KMS-11 (cell line): ENCODE data around the gene MALL.

Experiments
- H2AFZ ChIP-seq: fragments of 200-600 bp; sonication (generic); 2 replicates; pipeline ENCODE4 v1.6.1; 2016; ENCODE audit warnings: antibody characterized with exemption, mixed run types, low read depth
- H3K27ac ChIP-seq: fragments of 200-600 bp; sonication (generic); 2 replicates; pipeline ENCODE4 v1.6.1; 2016; ENCODE audit warnings: mild to moderate bottlenecking, mixed run types
- H3K27me3 ChIP-seq: fragments of 200-600 bp; sonication (generic); 2 replicates; pipeline ENCODE4 v1.6.1; 2017; ENCODE audit warnings: mild to moderate bottlenecking, low read depth, mixed run types, moderate library complexity; ENCODE audit not compliant: insufficient read depth
- H3K36me3 ChIP-seq: fragments of 200-600 bp; sonication (generic); 2 replicates; pipeline ENCODE4 v1.6.1; 2017; ENCODE audit warnings: mild to moderate bottlenecking, mixed run types; ENCODE audit not compliant: insufficient read depth
- H3K4me1 ChIP-seq: fragments of 200-600 bp; sonication (generic); 2 replicates; pipeline ENCODE4 v1.6.1; 2016; ENCODE audit warnings: mild to moderate bottlenecking, low read depth, mixed run types; ENCODE audit not compliant: poor library complexity, severe bottlenecking
- H3K4me2 ChIP-seq: fragments of 200-600 bp; sonication (generic); 2 replicates; pipeline ENCODE4 v1.7.0; 2016; ENCODE audit warnings: mild to moderate bottlenecking, mixed run types
- H3K4me3 ChIP-seq: fragments of 200-600 bp; sonication (generic); IDR thresholded peaks from 2 replicates; pipeline ENCODE4 v1.6.1; 2017; ENCODE audit warnings: low read depth, low read length, mixed read lengths; ENCODE audit not compliant: insufficient read depth
- H3K79me2 ChIP-seq: fragments of 200-600 bp; sonication (generic); 2 replicates; pipeline ENCODE4 v1.6.1; 2016; ENCODE audit warnings: low read depth, mixed run types; ENCODE audit not compliant: insufficient read depth
- H3K9ac ChIP-seq: fragments of 200-600 bp; sonication (generic); 2 replicates; pipeline ENCODE4 v1.6.1; 2016; ENCODE audit warnings: mild to moderate bottlenecking, mixed run types
- H4K20me1 ChIP-seq: fragments of 200-600 bp; sonication (generic); 2 replicates; pipeline ENCODE4 v1.6.1; 2016; ENCODE audit warnings: mild to moderate bottlenecking, mixed run types; ENCODE audit not compliant: insufficient read depth
- CTCF ChIP-seq: fragments of 200-600 bp; sonication (generic); conservative IDR thresholded peaks from 2 replicates; pipeline ENCODE4 v1.6.1; 2017; ENCODE audit warnings: low read depth, mild to moderate bottlenecking, antibody characterized with exemption, low read length, moderate library complexity, mixed read lengths

Gene MALL

DNA sequence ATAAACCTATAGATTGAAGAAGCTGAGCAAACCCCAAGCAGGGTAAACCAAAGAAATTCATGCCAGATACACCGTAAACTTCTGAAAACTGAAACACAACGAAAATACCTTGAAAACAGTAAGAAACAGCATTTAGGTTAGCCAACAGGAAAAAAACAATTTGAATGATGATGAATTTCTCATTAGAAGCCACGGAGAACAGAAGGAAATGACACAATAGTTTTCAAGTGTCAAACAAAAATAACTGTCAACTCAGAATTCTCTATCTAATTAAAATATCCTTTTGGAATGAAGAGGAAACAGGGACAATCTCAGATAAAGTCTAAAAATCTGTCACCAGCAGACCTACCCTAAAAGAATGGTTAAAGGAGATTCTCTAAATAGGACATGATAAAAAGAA lies 37.3 kb upstream of the MALL start:
- H2AFZ ChIP-seq = no peak overlapping the region
- H3K9ac ChIP-seq = no peak overlapping the region
- no peaks in the 10 kb centered on the region for H3K27me3 ChIP-seq
- H3K4me3 ChIP-seq = no peak overlapping the region
- H3K4me2 ChIP-seq = no peak overlapping the region
- no peaks in the 10 kb centered on the region for H3K79me2 ChIP-seq
- peaks cover 4% of the 10 kb centered on the region for H3K4me1 ChIP-seq
- no peaks in the 10 kb centered on the region for H3K36me3 ChIP-seq
- no peaks in the 10 kb centered on the region for H4K20me1 ChIP-seq
- TF ChIP-seq CTCF = no peak
- no peak overlapping the region for H3K27ac ChIP-seq

DNA sequence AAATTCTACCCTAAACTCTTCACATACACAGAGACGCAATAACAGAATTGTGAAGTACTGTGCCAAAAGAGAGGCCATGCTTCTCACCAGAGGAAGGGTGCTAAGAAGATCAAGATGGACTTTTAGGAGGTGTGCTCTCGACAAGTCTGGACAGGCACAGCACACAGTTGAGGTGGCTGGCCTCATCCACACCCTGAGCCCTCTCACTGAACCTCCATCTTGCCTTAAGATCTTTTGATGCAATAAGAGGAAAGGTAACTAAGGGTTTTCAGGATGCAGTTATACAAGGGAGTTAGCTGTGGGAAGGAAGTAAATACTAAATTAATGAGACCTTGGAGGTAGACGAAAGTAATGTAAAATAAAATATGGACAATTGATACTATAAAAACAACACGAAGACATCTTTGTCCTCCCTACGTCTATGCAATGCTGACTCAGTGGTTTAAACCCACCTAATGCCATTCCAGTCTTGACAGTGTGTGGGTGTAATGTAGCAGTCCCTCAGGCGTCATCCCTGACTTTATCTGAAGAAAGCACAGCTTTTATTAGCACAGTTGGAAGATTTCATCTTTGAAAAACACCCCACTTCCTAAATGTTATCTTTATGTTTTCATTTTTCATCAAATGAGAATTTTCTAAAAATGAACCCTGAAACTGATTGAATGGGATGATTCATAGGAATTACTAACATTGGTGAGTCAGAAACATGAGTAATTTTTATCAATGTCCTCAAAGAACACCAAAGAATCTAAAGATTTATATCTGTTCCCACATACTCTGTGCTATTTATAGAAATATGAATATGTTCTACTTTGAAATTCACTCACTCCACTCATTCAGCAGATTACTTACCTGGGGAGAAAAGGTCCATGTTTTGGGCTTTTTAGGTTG lies 34.0 kb upstream of the MALL start:
- H3K4me2 ChIP-seq = no peak overlapping the region
- no peaks in the 10 kb centered on the region for H3K79me2 ChIP-seq
- H3K27ac ChIP-seq = no peak overlapping the region
- no peak overlapping the region for H3K4me3 ChIP-seq
- no peaks in the 10 kb centered on the region for H4K20me1 ChIP-seq
- no peak overlapping the region for H2AFZ ChIP-seq
- TF ChIP-seq CTCF = no peak
- no peaks in the 10 kb centered on the region for H3K36me3 ChIP-seq
- H3K4me1 ChIP-seq = no peaks in the 10 kb centered on the region
- no peaks in the 10 kb centered on the region for H3K27me3 ChIP-seq
- H3K9ac ChIP-seq = no peak overlapping the region

DNA sequence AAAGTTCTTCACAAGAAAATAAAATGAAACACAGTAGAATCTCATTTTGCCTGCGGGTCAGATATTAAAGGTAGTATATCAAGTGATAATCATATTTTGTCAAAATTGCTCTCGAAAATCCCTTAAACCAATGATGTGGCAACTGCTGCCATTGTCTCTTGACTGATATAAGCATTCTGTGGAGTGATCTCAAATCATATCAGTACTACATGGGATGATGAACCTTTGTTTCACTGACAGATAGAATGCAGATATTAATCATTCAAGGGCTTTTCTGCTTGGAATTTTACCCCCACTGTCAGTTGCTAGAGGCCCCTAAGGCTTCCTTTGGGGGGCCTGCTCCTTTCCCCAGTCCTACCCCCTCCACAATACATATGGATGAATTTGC lies 31.3 kb upstream of the MALL start:
- no peak overlapping the region for H3K9ac ChIP-seq
- no peak overlapping the region for H3K4me2 ChIP-seq
- H3K36me3 ChIP-seq = no peaks in the 10 kb centered on the region
- H3K4me3 ChIP-seq = no peak overlapping the region
- no peaks in the 10 kb centered on the region for H3K79me2 ChIP-seq
- no peak overlapping the region for H3K27ac ChIP-seq
- H3K4me1 ChIP-seq = no peaks in the 10 kb centered on the region
- no peaks in the 10 kb centered on the region for H4K20me1 ChIP-seq
- H2AFZ ChIP-seq = no peak overlapping the region
- no peaks in the 10 kb centered on the region for H3K27me3 ChIP-seq
- no peak for TF ChIP-seq CTCF

- Histone ChIP-seq H3K79me2 (no peaks in the 10 kb centered on the region), H3K36me3 (no peaks in the 10 kb centered on the region), H3K27ac (no peak overlapping the region), H3K4me3 (no peak overlapping the region), H4K20me1 (no peaks in the 10 kb centered on the region), H3K27me3 (no peaks in the 10 kb centered on the region), H3K9ac (no peak overlapping the region), H2AFZ (no peak overlapping the region), H3K4me2 (no peak overlapping the region), H3K4me1 (no peaks in the 10 kb centered on the region)
- no peak for TF ChIP-seq CTCF
Measured at GRCh38 chr2:110146183-110146944, 30.7 kb upstream of the MALL start.
